HepG2 (cell line): Measurements from ENCODE around the gene CTIF. TPM values are rescaled to one million over a fixed set of nuclear protein-coding genes. Genes with fewer than 3 reads are reported as not detected.

Experiments
- HNRNPH1 ChIP-seq: fragments of 200-400 bp; formaldehyde crosslinking; optimal IDR thresholded peaks from 2 replicates; pipeline ENCODE3; 2017; ENCODE audit warnings: mild to moderate bottlenecking, low read depth, low read length
- IKZF5 ChIP-seq: IDR thresholded peaks from 2 replicates; pipeline ENCODE4 v1.6.1; 2018; ENCODE audit warnings: missing genetic modification reagents, mild to moderate bottlenecking, missing compliant biosample characterization
- JUN ChIP-seq: sonication (generic); formaldehyde crosslinking; IDR thresholded peaks from 2 replicates; pipeline ENCODE4 v1.4.0; 2020; ENCODE audit warnings: mild to moderate bottlenecking, missing genetic modification reagents
- MEIS1 ChIP-seq: sonication (generic); formaldehyde crosslinking; IDR thresholded peaks from 2 replicates; pipeline ENCODE4 v1.9.0; 2021; ENCODE audit warnings: mild to moderate bottlenecking, missing genetic modification reagents, moderate library complexity, borderline replicate concordance
- MXD1 ChIP-seq: sonication (generic); formaldehyde crosslinking; IDR thresholded peaks from 2 replicates; pipeline ENCODE4 v1.4.0; 2020; ENCODE audit warnings: mild to moderate bottlenecking, missing genetic modification reagents
- MXI1 ChIP-seq: IDR thresholded peaks from 3 replicates; pipeline ENCODE4 v1.6.1; 2012; ENCODE audit warnings: low read depth, low read length, inconsistent platforms, borderline replicate concordance
- MYNN ChIP-seq: sonication (generic); formaldehyde crosslinking; IDR thresholded peaks from 2 replicates; pipeline ENCODE4 v1.4.0; 2020; ENCODE audit warnings: mild to moderate bottlenecking, low read depth, missing genetic modification reagents
- NFYC ChIP-seq: IDR thresholded peaks from 2 replicates; pipeline ENCODE4 v1.6.1; 2016; ENCODE audit warnings: missing genetic modification reagents, missing compliant biosample characterization
- PCBP2 ChIP-seq: fragments of 200-400 bp; formaldehyde crosslinking; optimal IDR thresholded peaks from 2 replicates; pipeline ENCODE3; 2018; ENCODE audit warnings: low read length, low read depth; ENCODE audit not compliant: poor library complexity, severe bottlenecking
- RBM39 ChIP-seq: fragments of 200-400 bp; formaldehyde crosslinking; IDR thresholded peaks from one replicate; pipeline ENCODE4 v1.6.1; 2018; ENCODE audit warnings: antibody characterized with exemption, mild to moderate bottlenecking, low read depth, low read length; ENCODE audit not compliant: poor library complexity, severe bottlenecking
- THAP11 ChIP-seq: IDR thresholded peaks from 2 replicates; pipeline ENCODE4 v1.6.1; 2016; ENCODE audit warnings: missing biosample characterization, missing genetic modification reagents
- UBTF ChIP-seq: sonication (generic); formaldehyde crosslinking; IDR thresholded peaks from 2 replicates; pipeline ENCODE4 v1.4.0; 2020; ENCODE audit warnings: mild to moderate bottlenecking, missing genetic modification reagents
- ZFP1 ChIP-seq: IDR thresholded peaks from 2 replicates; pipeline ENCODE4 v1.6.1; 2016
- ZFP62 ChIP-seq: sonication (generic); formaldehyde crosslinking; IDR thresholded peaks from 2 replicates; pipeline ENCODE4 v1.4.0; 2020; ENCODE audit warnings: missing genetic modification reagents
- ZNF180 ChIP-seq: sonication (generic); formaldehyde crosslinking; IDR thresholded peaks from 2 replicates; pipeline ENCODE4 v1.4.0; 2020; ENCODE audit warnings: low read depth, missing genetic modification reagents, borderline replicate concordance
- ZNF274 ChIP-seq: sonication (generic); formaldehyde crosslinking; IDR thresholded peaks from 2 replicates; pipeline ENCODE4 v1.5.1; 2020; ENCODE audit warnings: mild to moderate bottlenecking, missing genetic modification reagents
- ZNF326 ChIP-seq: sonication (generic); formaldehyde crosslinking; IDR thresholded peaks from 2 replicates; pipeline ENCODE4 v1.4.0; 2020; ENCODE audit warnings: missing genetic modification reagents, borderline replicate concordance
- ZNF343 ChIP-seq: sonication (generic); formaldehyde crosslinking; IDR thresholded peaks from 2 replicates; pipeline ENCODE4 v1.4.0; 2020; ENCODE audit warnings: mild to moderate bottlenecking, missing genetic modification reagents
- ZNF430 ChIP-seq: sonication (generic); formaldehyde crosslinking; IDR thresholded peaks from 2 replicates; pipeline ENCODE4 v1.9.0; 2021; ENCODE audit warnings: mild to moderate bottlenecking, missing genetic modification reagents
- ZNF607 ChIP-seq: sonication (generic); formaldehyde crosslinking; IDR thresholded peaks from 2 replicates; pipeline ENCODE4 v1.5.1; 2020; ENCODE audit warnings: missing genetic modification reagents, mild to moderate bottlenecking, borderline replicate concordance
- ZNF614 ChIP-seq: IDR thresholded peaks from 2 replicates; pipeline ENCODE4 v1.6.1; 2018; ENCODE audit warnings: missing biosample characterization, missing genetic modification reagents, inconsistent platforms, borderline replicate concordance
- ZNF616 ChIP-seq: sonication (generic); formaldehyde crosslinking; IDR thresholded peaks from 2 replicates; pipeline ENCODE4 v1.5.0; 2020; ENCODE audit warnings: low read depth, mild to moderate bottlenecking, missing genetic modification reagents
- ZNF780A ChIP-seq: sonication (generic); formaldehyde crosslinking; IDR thresholded peaks from 2 replicates; pipeline ENCODE4 v1.8.0; 2022; ENCODE audit warnings: mild to moderate bottlenecking, missing genetic modification reagents, moderate library complexity
- ZSCAN31 ChIP-seq: sonication (generic); formaldehyde crosslinking; IDR thresholded peaks from 2 replicates; pipeline ENCODE4 v1.5.0; 2020; ENCODE audit warnings: low read depth, mild to moderate bottlenecking, missing genetic modification reagents
- ZXDC ChIP-seq: sonication (generic); formaldehyde crosslinking; IDR thresholded peaks from 2 replicates; pipeline ENCODE4 v1.5.0; 2020; ENCODE audit warnings: mild to moderate bottlenecking, missing genetic modification reagents
- polyA plus RNA-seq, 8 experiments: library from polyadenylated mRNA; depleted of rRNA in 3 of 8; stranded (reverse) in 7 of 8; unstranded in 1 of 8; fragments of >200 nt; fragmentation: Illumina TruSeq in 4 of 8; extraction: Trizol in 4 of 8; gene quantifications; 2 replicates each; pipeline versions ENCODE4 v1.2.1 to v1.2.3, GENCODE V29; 2011 to 2016; ENCODE audit warnings: low read depth in 4 of 8, missing spikeins in 1 of 8, mixed read lengths in 1 of 8; ENCODE audit not compliant: insufficient read depth in 1 of 8
- total RNA-seq, 5 experiments: library from RNA; depleted of rRNA; stranded (reverse); fragments of >200 nt; fragmentation: Illumina TruSeq; extraction: Trizol; gene quantifications; 2 replicates each; pipeline ENCODE4 v1.2.3, GENCODE V29; 2016; ENCODE audit warnings: low read depth in 1 of 5

Gene CTIF
- total and polyA plus RNA-seq, 2 of the 13 experiments (the other 11 are each of a cell fraction or from before 2014, with no cell fraction given) = 18.2 to 28.0 TPM

- TF ChIP-seq MXD1 (CRISPR knock-in tag) = no peak
- TF ChIP-seq ZSCAN31 (CRISPR knock-in tag) = no peak; the same call in 1 of the 2 replicates
- no peak for TF ChIP-seq PCBP2
- 0 out of 2 replicates have a peak, but pooled peaks have one; percentile 48 for TF ChIP-seq MEIS1
- no peak for TF ChIP-seq MYNN (CRISPR knock-in tag)
- TF ChIP-seq JUN (CRISPR knock-in tag) = peak; percentile 33; the same call in 1 of the 2 replicates
- no peak for TF ChIP-seq NFYC (CRISPR knock-in tag)
- TF ChIP-seq ZFP1 (CRISPR knock-in tag) = no peak
- no peak for TF ChIP-seq ZFP62 (CRISPR knock-in tag)
- TF ChIP-seq ZNF430 = no peak
- no peak for TF ChIP-seq ZNF274 (CRISPR knock-in tag)
- TF ChIP-seq ZNF616 (CRISPR knock-in tag) = no peak
- TF ChIP-seq ZNF780A (CRISPR knock-in tag) = no peak
- no peak for TF ChIP-seq ZNF180 (CRISPR knock-in tag)
- peak; percentile 51; the same call in 1 of the 3 replicates for TF ChIP-seq MXI1
- TF ChIP-seq UBTF (CRISPR knock-in tag) = peak; percentile 81
- TF ChIP-seq RBM39 = no peak
- no peak for TF ChIP-seq ZNF326 (CRISPR knock-in tag)
- no peak for TF ChIP-seq ZXDC (CRISPR knock-in tag)
- peak; percentile 46 for TF ChIP-seq IKZF5 (CRISPR knock-in tag)
- no peak for TF ChIP-seq ZNF607
- TF ChIP-seq ZNF614 = peak; percentile 37; the same call in 1 of the 2 replicates
- no peak for TF ChIP-seq ZNF343 (CRISPR knock-in tag)
- peak; percentile 60 for TF ChIP-seq THAP11 (CRISPR knock-in tag)
- TF ChIP-seq HNRNPH1 = no peak
Measured at GRCh38 chr18:48896875-48897511, 358.2 kb downstream of the CTIF start (continued).
